H1 (cell line): ENCODE measurements around the gene PIP5K1B. TPM values are rescaled to one million over a fixed set of nuclear protein-coding genes. Genes with fewer than 3 reads are reported as not detected.

Experiments
- CTCF ChIA-PET: fragments of 300-600 bp; sonication (Branson Sonifier 250); formaldehyde crosslinking; loops from one replicate; lab custom pipeline; 2021; ENCODE audit not compliant: partially characterized antibody; lab: Charles Lee
- POLR2A ChIA-PET: fragments of 300-600 bp; sonication (Branson Sonifier 250); formaldehyde crosslinking; loops from one replicate; lab custom pipeline; 2021; ENCODE audit warnings: inconsistent platforms; ENCODE audit not compliant: partially characterized antibody; lab: Charles Lee
- DNase-seq, 2 experiments: peaks; one replicate each; pipeline versions ENCODE4 v3.0.0 to v3.0.0-alpha.2; 2010 to 2022; ENCODE audit warnings: low spot score in 2 of 2, low read depth in 1 of 2, mixed read lengths in 1 of 2
- FAIRE-seq: peaks from 2 replicates; lab custom pipeline; 2011; peaks lifted over from hg19 to GRCh38; lab: Jason Lieb, UNC
- H2AFZ ChIP-seq: 2 replicates; pipeline ENCODE4 v1.8.1; 2012; ENCODE audit warnings: low read length, inconsistent platforms
- H2AK5ac ChIP-seq: 2 replicates; pipeline ENCODE4 v1.6.1; 2013; ENCODE audit warnings: low read depth, low read length
- H2BK120ac ChIP-seq: replicated peaks from 2 replicates; pipeline ENCODE3; 2013; ENCODE audit warnings: low read depth, low read length, inconsistent platforms
- H2BK12ac ChIP-seq: 2 replicates; pipeline ENCODE4 v1.6.1; 2013; ENCODE audit warnings: low read depth, low read length
- H2BK15ac ChIP-seq: 2 replicates; pipeline ENCODE4 v1.6.1; 2013; ENCODE audit warnings: low read length
- H2BK20ac ChIP-seq: 2 replicates; pipeline ENCODE4 v1.6.1; 2013; ENCODE audit warnings: low read length
- H2BK5ac ChIP-seq: 2 replicates; pipeline ENCODE4 v1.6.1; 2013; ENCODE audit warnings: low read depth, low read length
- H3K14ac ChIP-seq: 2 replicates; pipeline ENCODE4 v1.6.1; 2013; ENCODE audit warnings: inconsistent platforms; ENCODE audit not compliant: insufficient read length
- H3K18ac ChIP-seq: 2 replicates; pipeline ENCODE4 v1.6.1; 2013; ENCODE audit warnings: low read length; ENCODE audit errors: extremely low read depth
- H3K23ac ChIP-seq: 2 replicates; pipeline ENCODE4 v1.6.1; 2013; ENCODE audit warnings: inconsistent platforms; ENCODE audit not compliant: insufficient read length
- H3K23me2 ChIP-seq: 2 replicates; pipeline ENCODE4 v1.6.1; 2013; ENCODE audit warnings: low read depth, low read length
- H3K27ac ChIP-seq: 2 replicates; pipeline ENCODE4 v1.6.1; 2011; ENCODE audit warnings: low read depth, low read length, inconsistent platforms
- H3K27me3 ChIP-seq, 4 experiments: replicated peaks in 1 of 4; 1 replicate in 1 of 4; 2 replicates in 3 of 4; pipeline versions ENCODE4 v1.6.1 to v1.8.1; 2011 to 2013; ENCODE audit warnings: low read length in 3 of 4, mild to moderate bottlenecking in 3 of 4, inconsistent platforms in 2 of 4, mixed read lengths in 2 of 4, moderate library complexity in 1 of 4; ENCODE audit not compliant: control insufficient read depth in 3 of 4, insufficient read depth in 3 of 4; ENCODE audit errors: extremely low read depth in 1 of 4
- H3K36me3 ChIP-seq, 4 experiments: 2 replicates each; pipeline versions ENCODE4 v1.6.1 to v1.8.1; 2011 to 2013; ENCODE audit warnings: mild to moderate bottlenecking in 4 of 4, low read length in 3 of 4, moderate library complexity in 2 of 4, control low read depth in 1 of 4, inconsistent platforms in 1 of 4; ENCODE audit not compliant: insufficient read depth in 4 of 4, control insufficient read depth in 2 of 4
- H3K4ac ChIP-seq: replicated peaks from 2 replicates; pipeline ENCODE3; 2013; ENCODE audit warnings: low read length, low read depth, mixed read lengths, inconsistent platforms; ENCODE audit not compliant: insufficient read length
- H3K4me1 ChIP-seq, 4 experiments: replicated peaks in 1 of 4; 1 replicate in 1 of 4; 2 replicates in 3 of 4; pipeline versions ENCODE4 v1.6.1 to v1.8.1; 2011 to 2013; ENCODE audit warnings: low read length in 3 of 4, inconsistent platforms in 2 of 4, mixed read lengths in 1 of 4; ENCODE audit not compliant: insufficient read depth in 4 of 4, control insufficient read depth in 3 of 4
- H3K4me2 ChIP-seq, 2 experiments: 2 replicates each; pipeline versions ENCODE4 v1.6.1 to v1.8.1; 2011 to 2013; ENCODE audit warnings: low read depth in 2 of 2, low read length in 2 of 2, control low read depth in 1 of 2, inconsistent platforms in 1 of 2, mild to moderate bottlenecking in 1 of 2; ENCODE audit not compliant: insufficient read depth in 1 of 2
- H3K4me3 ChIP-seq, 4 experiments: fragments of 200-600, 300-600 bp in 1 of 4; sonication (generic), shearing (Covaris generic), sonication (Bioruptor Twin) in 1 of 4; 2 replicates each; pipeline versions ENCODE4 v1.5.1 to v1.8.1; 2011 to 2016; ENCODE audit warnings: low read length in 4 of 4, low read depth in 3 of 4, control low read depth in 2 of 4, inconsistent platforms in 2 of 4, mild to moderate bottlenecking in 2 of 4, mixed read lengths in 1 of 4, moderate library complexity in 1 of 4; ENCODE audit not compliant: insufficient read depth in 2 of 4; ENCODE audit errors: extremely low read depth in 1 of 4
- H3K56ac ChIP-seq: replicated peaks from 2 replicates; pipeline ENCODE3; 2013; ENCODE audit warnings: low read depth, mild to moderate bottlenecking, mixed read lengths, low read length, inconsistent platforms; ENCODE audit not compliant: insufficient read length
- H3K79me1 ChIP-seq: 2 replicates; pipeline ENCODE4 v1.6.1; 2013; ENCODE audit warnings: low read depth, low read length, control low read depth
- H3K79me2 ChIP-seq, 2 experiments: 2 replicates each; pipeline versions ENCODE4 v1.6.1 to v1.8.1; 2012 to 2013; ENCODE audit warnings: low read length in 2 of 2, mild to moderate bottlenecking in 2 of 2, inconsistent platforms in 1 of 2; ENCODE audit not compliant: insufficient read depth in 2 of 2, control insufficient read depth in 1 of 2
- H3K9ac ChIP-seq, 4 experiments: replicated peaks in 1 of 4; 1 replicate in 1 of 4; 2 replicates in 3 of 4; pipeline versions ENCODE4 v1.6.1 to v1.8.1; 2011 to 2013; ENCODE audit warnings: low read depth in 3 of 4, low read length in 3 of 4, control low read depth in 2 of 4, mild to moderate bottlenecking in 2 of 4, moderate library complexity in 2 of 4, inconsistent platforms in 1 of 4; ENCODE audit errors: extremely low read depth in 1 of 4
- H3K9me3 ChIP-seq, 2 experiments: 2 replicates each; pipeline versions ENCODE4 v1.6.1 to v1.8.1; 2012 to 2013; ENCODE audit warnings: mild to moderate bottlenecking in 2 of 2, moderate library complexity in 2 of 2, control low read depth in 1 of 2, inconsistent platforms in 1 of 2, low read depth in 1 of 2, low read length in 1 of 2, mixed read lengths in 1 of 2; ENCODE audit not compliant: insufficient read depth in 2 of 2
- H4K20me1 ChIP-seq, 2 experiments: replicated peaks in 1 of 2; 2 replicates each; pipeline versions ENCODE3 to v1.8.1; 2011 to 2013; ENCODE audit warnings: inconsistent platforms in 2 of 2, low read length in 2 of 2, mild to moderate bottlenecking in 1 of 2; ENCODE audit not compliant: insufficient read depth in 2 of 2, control insufficient read depth in 1 of 2
- H4K5ac ChIP-seq: 2 replicates; pipeline ENCODE4 v1.6.1; 2013; ENCODE audit warnings: low read length, low read depth, mixed read lengths, inconsistent platforms; ENCODE audit not compliant: insufficient read length
- H4K8ac ChIP-seq: 2 replicates; pipeline ENCODE4 v1.8.0; 2013; ENCODE audit warnings: mild to moderate bottlenecking, moderate library complexity, low read length, inconsistent platforms; ENCODE audit not compliant: insufficient read depth; ENCODE audit errors: extremely low read depth
- H4K91ac ChIP-seq: replicated peaks from 2 replicates; pipeline ENCODE3; 2013; ENCODE audit warnings: low read length, mixed read lengths, inconsistent platforms; ENCODE audit not compliant: insufficient read length
- ATF2 ChIP-seq: IDR thresholded peaks from 2 replicates; pipeline ENCODE4 v1.6.1; 2012; ENCODE audit warnings: low read length, inconsistent platforms
- CEBPB ChIP-seq: IDR thresholded peaks from 2 replicates; pipeline ENCODE4 v1.6.1; 2012; ENCODE audit warnings: low read depth, low read length
- HDAC2 ChIP-seq, 2 experiments: fragments of 300-600 bp in 1 of 2; sonication (generic) in 1 of 2; IDR thresholded peaks; 2 replicates each; pipeline ENCODE4 v1.6.1; 2011 to 2012; ENCODE audit warnings: low read depth in 2 of 2, low read length in 2 of 2, mild to moderate bottlenecking in 2 of 2, moderate library complexity in 2 of 2, borderline replicate concordance in 1 of 2, inconsistent platforms in 1 of 2
- RFX5 ChIP-seq: IDR thresholded peaks from 2 replicates; pipeline ENCODE4 v1.6.1; 2011; ENCODE audit warnings: low read depth, low read length, improper control_type of control experiment, borderline replicate concordance
- SIRT6 ChIP-seq: IDR thresholded peaks from one replicate; pipeline ENCODE4 v1.7.1; 2012; ENCODE audit warnings: low read length, inconsistent platforms
- WGBS, 2 experiments: shearing (Covaris generic) in 1 of 2; methylation state at CpG; one replicate each; pipeline versions ENCODE4 v1.1.6 to v1.1.7; 2013 to 2015; ENCODE audit warnings: low lambda C conversion rate in 2 of 2, mixed read lengths in 2 of 2, inconsistent platforms in 1 of 2, low coverage in 1 of 2, missing lambda C conversion rate in 1 of 2; ENCODE audit not compliant: insufficient replicate concordance in 2 of 2, insufficient coverage in 1 of 2, insufficient read length in 1 of 2; ENCODE audit errors: extremely low coverage in 1 of 2, missing lambda C conversion rate in 1 of 2; 5-methylcytosine and 5-hydroxymethylcytosine counted together
- polyA plus RNA-seq, 7 experiments: library from polyadenylated mRNA; depleted of rRNA in 3 of 7; stranded (reverse) in 5 of 7; unstranded in 2 of 7; fragments of >200 nt in 5 of 7; fragments of 200-250 nt in 2 of 7; gene quantifications; 1 replicate in 5 of 7; 2 replicates in 1 of 7; 4 replicates in 1 of 7; pipeline versions ENCODE4 v1.2.1 to v1.2.3, GENCODE V29; 2011 to 2013; ENCODE audit warnings: missing spikeins in 2 of 7, mixed read lengths in 2 of 7
- total RNA-seq: library from RNA; stranded (reverse); fragmentation: NEBNext Ultra II Directional; extraction: Animal tissue kit (Norgen Biotek cat#: 25700); gene quantifications from 2 replicates; pipeline ENCODE4 v1.2.1, GENCODE V29; 2021

Gene PIP5K1B
- total and polyA plus RNA-seq, 2 of the 8 experiments (the other 6 are each of a cell fraction or from before 2014, with no cell fraction given) = 4.7 to 7.7 TPM

- FAIRE-seq = no peak
- no peak overlapping the region for H3K56ac ChIP-seq
- H3K79me1 ChIP-seq = no peaks in the 10 kb centered on the region
- ChIA-PET CTCF (no interaction called here), POLR2A (no interaction called here)
- H3K18ac ChIP-seq = no peak overlapping the region
- DNase-seq = no peak
- peaks cover 0 to 3% (median 0%) of the 10 kb centered on the region in 4 experiments; a peak in 2 of 7 replicates for H3K4me1 ChIP-seq
- 92% methylated on average over 3 of the region's 3 CpGs; no CpG with 5 or more reads in 1 of the 2 experiments for WGBS, 2 experiments
- H4K20me1 ChIP-seq = no peaks in the 10 kb centered on the region
- TF ChIP-seq ATF2 (no peak), RFX5 (no peak), CEBPB (no peak), SIRT6 (no peak), HDAC2 (IDR thresholded peaks at IDR 0.05; ENCODE audit: borderline replicate concordance in 1 of 2, low read depth in 2 of 2, low read length in 2 of 2) (no peak)
- H3K27me3 ChIP-seq = no peaks in the 10 kb centered on the region
- no peaks in the 10 kb centered on the region for H3K79me2 ChIP-seq
- no peak overlapping the region for H2BK15ac ChIP-seq
- H3K9ac ChIP-seq = no peak overlapping the region
- H2BK12ac ChIP-seq = no peak overlapping the region
- H4K8ac ChIP-seq = no peak overlapping the region
- no peaks in the 10 kb centered on the region for H3K23me2 ChIP-seq
- H3K9me3 ChIP-seq = no peaks in the 10 kb centered on the region
- no peak overlapping the region for H3K23ac ChIP-seq
- H2AK5ac ChIP-seq = no peak overlapping the region
- no peak overlapping the region for H2BK120ac ChIP-seq
- no peak overlapping the region for H4K5ac ChIP-seq
- H3K4me2 ChIP-seq = no peak overlapping the region
- no peak overlapping the region for H4K91ac ChIP-seq
- no peak overlapping the region for H3K4ac ChIP-seq
- H3K4me3 ChIP-seq = no peak overlapping the region
- no peak overlapping the region for H2AFZ ChIP-seq
- H3K27ac ChIP-seq = no peak overlapping the region
- no peaks in the 10 kb centered on the region for H3K36me3 ChIP-seq
- no peak overlapping the region for H2BK20ac ChIP-seq
- no peak overlapping the region for H2BK5ac ChIP-seq
- no peak overlapping the region for H3K14ac ChIP-seq
These were observed 86.1 kb downstream of the PIP5K1B start for GRCh38 chr9:68791169-68791568.
